SH-SY5Y (cell line): ENCODE results near the gene LSM14B.

Source experiments
- GATA2 ChIP-seq: IDR thresholded peaks from 2 replicates; pipeline ENCODE4 v1.6.1; 2011; ENCODE audit warnings: mild to moderate bottlenecking, low read depth, low read length
- GATA3 ChIP-seq: IDR thresholded peaks from 2 replicates; pipeline ENCODE4 v1.6.1; 2011; ENCODE audit warnings: low read depth, mild to moderate bottlenecking, low read length, moderate library complexity

Gene LSM14B

DNA sequence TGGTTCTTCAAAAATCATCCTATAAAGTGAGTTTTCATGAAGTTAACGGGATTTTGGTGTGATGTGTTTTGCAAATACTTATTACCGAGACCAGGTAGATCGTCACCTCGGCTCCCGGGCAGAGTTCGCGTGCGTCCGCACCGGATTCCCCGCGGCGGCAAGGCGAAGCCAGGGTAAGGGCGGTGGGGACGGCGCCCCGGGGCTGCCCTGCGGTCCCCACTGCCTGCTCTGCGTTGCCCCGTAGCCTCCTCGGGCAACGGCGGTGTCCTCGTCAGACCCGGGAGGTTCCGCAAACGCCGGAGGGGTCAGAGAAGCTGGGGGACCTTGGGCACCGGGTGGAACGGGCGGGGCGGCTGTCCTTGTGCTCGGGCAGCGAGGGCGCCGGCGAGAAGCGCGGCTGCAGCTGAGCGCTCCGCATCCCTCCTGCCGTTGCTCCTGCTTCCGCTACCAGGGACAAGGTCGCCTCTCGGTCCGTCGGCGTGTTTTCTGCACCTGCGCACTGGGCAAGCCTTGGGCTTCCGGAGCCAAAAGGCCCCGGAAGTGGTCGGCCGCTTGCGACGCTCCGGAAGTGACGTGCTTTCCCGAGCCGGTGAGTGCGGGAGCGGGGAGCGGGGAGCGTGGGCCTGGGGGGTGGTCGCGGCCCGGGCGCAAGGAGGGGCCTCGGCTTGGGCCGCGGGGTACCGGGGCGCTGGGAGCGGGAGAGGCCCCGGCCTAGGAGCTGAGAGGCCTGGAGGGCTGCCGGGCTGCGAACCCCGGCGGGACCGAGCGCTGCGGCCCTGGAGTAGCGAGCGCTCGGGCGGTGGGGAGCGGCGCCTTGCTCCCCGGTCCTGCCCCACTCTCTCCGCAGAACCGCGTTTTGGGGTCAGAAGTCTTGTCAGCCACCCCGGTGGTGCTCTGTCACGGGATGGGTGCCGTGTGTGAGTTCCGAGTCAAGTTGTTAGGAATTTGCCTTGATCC, 60.5 kb downstream of the LSM14B start, which contains the start of gene MTG2:
Gene MTG2, plus strand, starts transcription at position 560 of the 957 bp plus-strand sequence. CDS start 10,393 bp downstream, outside the sequence.
- no peak for TF ChIP-seq GATA3
- no peak; the same call in 1 of the 2 replicates for TF ChIP-seq GATA2

DNA sequence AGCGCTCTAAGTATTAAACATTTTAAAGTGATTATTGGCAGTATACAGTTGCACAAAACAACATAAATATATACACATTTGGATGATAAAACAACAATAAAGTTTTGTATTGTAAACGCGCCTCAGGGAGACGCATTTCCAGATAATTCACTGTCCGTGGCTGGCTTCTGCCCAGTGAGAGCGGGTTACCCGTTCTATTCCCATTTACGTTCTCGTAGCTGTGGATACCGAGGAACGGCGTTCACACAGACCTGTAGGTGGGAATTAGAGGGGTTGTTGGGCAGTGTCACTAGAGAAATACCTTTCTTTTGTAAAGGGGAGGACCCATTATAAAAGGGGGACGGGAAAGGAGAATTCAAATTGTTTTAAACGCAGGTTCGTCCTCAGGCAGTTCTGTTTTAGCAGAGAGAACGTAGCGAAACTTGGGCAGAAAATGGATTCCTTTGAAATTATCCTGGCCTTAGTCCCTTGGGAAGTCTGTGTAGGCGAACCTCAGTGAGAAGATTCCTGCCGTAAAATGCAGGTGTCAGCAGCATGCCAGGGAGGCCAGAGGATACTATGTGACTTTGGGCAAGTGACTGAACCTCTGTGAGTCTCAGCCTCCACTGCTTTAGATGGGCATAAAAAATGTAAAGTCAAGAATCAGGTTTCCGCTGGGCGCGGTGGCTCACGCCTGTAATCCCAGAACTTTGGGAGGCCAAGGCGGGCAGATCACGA, 61.3 kb downstream of the LSM14B start:
- no peak for TF ChIP-seq GATA2
- TF ChIP-seq GATA3 = no peak
